HepG2 (cell line): ENCODE data around the gene NCOR2. TPM values are rescaled to one million over a fixed set of nuclear protein-coding genes. Genes with fewer than 3 reads are reported as not detected.

Experiments used
- ATAC-seq: fragments of 200-7000 bp; cut with Tn5 transposase; 3 replicates; pipeline ENCODE4 v1.9.1; 2020; ENCODE audit warnings: mild to moderate bottlenecking, moderate library complexity
- BruUV-seq: library from RNA; stranded (reverse); fragments of 400-500 nt; replicated peaks from 2 replicates; lab custom pipeline; 2021; lab: Mats Ljungman, UMichigan
- CTCF ChIA-PET: fragments of 300-600 bp; formaldehyde crosslinking; extraction: SDS; loops from one replicate; lab custom pipeline; 2021; ENCODE audit warnings: low total read pairs, inconsistent platforms, low intra/inter-chr PET ratio; lab: Yijun Ruan, JAX
- POLR2A ChIA-PET: fragments of 350-600 bp; sonication (Branson Sonifier 250); formaldehyde crosslinking; loops from one replicate; lab custom pipeline; 2020; ENCODE audit warnings: antibody characterized with exemption, inconsistent platforms; lab: Yijun Ruan, JAX
- DNase-seq: peaks from one replicate; pipeline ENCODE4 v3.0.0-alpha.2; 2015; ENCODE audit warnings: low spot score
- FAIRE-seq: peaks from 3 replicates; lab custom pipeline; 2011; peaks lifted over from hg19 to GRCh38; lab: Jason Lieb, UNC
- H2AFZ ChIP-seq: one replicate; pipeline ENCODE4 v1.6.1; 2011; ENCODE audit warnings: low read length, inconsistent platforms
- H3K27ac ChIP-seq: fragments of 300-600 bp; 3 replicates; pipeline ENCODE4 v1.8.0; 2011; ENCODE audit warnings: mixed run types, mild to moderate bottlenecking, mixed read lengths, low read length, inconsistent platforms; ENCODE audit not compliant: insufficient read depth; ENCODE audit errors: extremely low read length
- H3K27me3 ChIP-seq, 2 experiments: fragments of 200-600 bp in 1 of 2; 2 replicates in 1 of 2; 3 replicates in 1 of 2; pipeline versions ENCODE4 v1.6.0 to v1.8.0; 2011; ENCODE audit warnings: low read length in 2 of 2, mild to moderate bottlenecking in 2 of 2, moderate library complexity in 2 of 2, inconsistent platforms in 1 of 2; ENCODE audit not compliant: insufficient read depth in 2 of 2, control insufficient read depth in 1 of 2
- H3K36me3 ChIP-seq, 2 experiments: fragments of 200-600 bp in 1 of 2; replicated peaks in 1 of 2; 2 replicates in 1 of 2; 3 replicates in 1 of 2; pipeline versions ENCODE4 v1.5.1 to v1.8.0; 2011; ENCODE audit warnings: low read length in 2 of 2, inconsistent platforms in 1 of 2; ENCODE audit not compliant: insufficient read depth in 2 of 2, control insufficient read depth in 1 of 2
- H3K4me1 ChIP-seq: 2 replicates; pipeline ENCODE4 v1.5.1; 2012; ENCODE audit warnings: low read length, inconsistent platforms; ENCODE audit not compliant: insufficient read depth
- H3K4me2 ChIP-seq: 2 replicates; pipeline ENCODE4 v1.6.0; 2011; ENCODE audit warnings: low read depth, low read length, inconsistent platforms
- H3K4me3 ChIP-seq, 3 experiments: fragments of 200-600 bp in 1 of 3; sonication (generic), shearing (Covaris generic) in 1 of 3; replicated peaks in 1 of 3; 2 replicates each; pipeline ENCODE4 v1.5.1; 2011 to 2016; ENCODE audit warnings: low read length in 3 of 3, inconsistent platforms in 2 of 3, low read depth in 2 of 3, mild to moderate bottlenecking in 2 of 3, control low read depth in 1 of 3, mixed read lengths in 1 of 3; ENCODE audit not compliant: insufficient read depth in 1 of 3
- H3K79me2 ChIP-seq: one replicate; pipeline ENCODE4 v1.6.1; 2011; ENCODE audit warnings: low read length, inconsistent platforms; ENCODE audit not compliant: insufficient read depth
- H3K9ac ChIP-seq: 2 replicates; pipeline ENCODE4 v1.6.0; 2011; ENCODE audit warnings: mild to moderate bottlenecking, low read depth, low read length, inconsistent platforms; ENCODE audit not compliant: insufficient read depth
- H3K9me3 ChIP-seq: 2 replicates; pipeline ENCODE4 v1.5.1; 2012; ENCODE audit warnings: mild to moderate bottlenecking, low read length
- H4K20me1 ChIP-seq: 2 replicates; pipeline ENCODE4 v1.6.0; 2011; ENCODE audit warnings: inconsistent platforms, mild to moderate bottlenecking, low read length, moderate library complexity; ENCODE audit not compliant: insufficient read depth
- AHDC1 ChIP-seq: sonication (generic); formaldehyde crosslinking; IDR thresholded peaks from 2 replicates; pipeline ENCODE4 v1.5.1; 2020; ENCODE audit warnings: mild to moderate bottlenecking, missing genetic modification reagents, borderline replicate concordance
- ARNT2 ChIP-seq: sonication (generic); formaldehyde crosslinking; IDR thresholded peaks from 2 replicates; pipeline ENCODE4 v1.8.0; 2022; ENCODE audit warnings: mild to moderate bottlenecking, low read depth, missing genetic modification reagents, moderate library complexity
- BRF2 ChIP-seq: sonication (generic); formaldehyde crosslinking; IDR thresholded peaks from 2 replicates; pipeline ENCODE4 v1.8.1; 2022; ENCODE audit warnings: mild to moderate bottlenecking, missing genetic modification reagents
- ERF ChIP-seq: IDR thresholded peaks from 2 replicates; pipeline ENCODE4 v1.6.1; 2018; ENCODE audit warnings: missing biosample characterization, missing genetic modification reagents
- FOXC1 ChIP-seq: sonication (generic); formaldehyde crosslinking; IDR thresholded peaks from 2 replicates; pipeline ENCODE4 v1.8.0; 2022; ENCODE audit warnings: mild to moderate bottlenecking, missing genetic modification reagents, borderline replicate concordance
- KDM3A ChIP-seq: IDR thresholded peaks from 2 replicates; pipeline ENCODE4 v1.6.1; 2018; ENCODE audit warnings: low read depth, missing compliant biosample characterization
- MAF1 ChIP-seq: sonication (generic); formaldehyde crosslinking; IDR thresholded peaks from 2 replicates; pipeline ENCODE4 v1.5.0; 2020; ENCODE audit warnings: missing genetic modification reagents, borderline replicate concordance
- NFRKB ChIP-seq: fragments of 450-650 bp; IDR thresholded peaks from 2 replicates; pipeline ENCODE4 v1.6.1; 2017
- PRDM10 ChIP-seq: sonication (generic); formaldehyde crosslinking; IDR thresholded peaks from 2 replicates; pipeline ENCODE4 v1.4.0; 2020; ENCODE audit warnings: low read depth, missing genetic modification reagents
- RBAK ChIP-seq: sonication (generic); formaldehyde crosslinking; IDR thresholded peaks from 2 replicates; pipeline ENCODE4 v1.5.1; 2020; ENCODE audit warnings: mild to moderate bottlenecking, missing genetic modification reagents
- TOE1 ChIP-seq: sonication (generic); formaldehyde crosslinking; IDR thresholded peaks from 2 replicates; pipeline ENCODE4 v1.4.0; 2020; ENCODE audit warnings: mild to moderate bottlenecking, missing genetic modification reagents
- XBP1 ChIP-seq: sonication (generic); formaldehyde crosslinking; IDR thresholded peaks from 2 replicates; pipeline ENCODE4 v1.5.0; 2020; ENCODE audit warnings: missing genetic modification reagents
- XRCC5 ChIP-seq: fragments of 200-400 bp; formaldehyde crosslinking; optimal IDR thresholded peaks from 2 replicates; pipeline ENCODE3; 2017; ENCODE audit warnings: mild to moderate bottlenecking, low read length
- ZFP36 ChIP-seq: fragments of 150-350 bp; IDR thresholded peaks from 2 replicates; pipeline ENCODE4 v1.6.1; 2018; ENCODE audit warnings: borderline replicate concordance, low read length, low read depth; ENCODE audit not compliant: partially characterized antibody
- WGBS: methylation state at CpG from one replicate; pipeline ENCODE4 v1.1.6; 2017; ENCODE audit warnings: low lambda C conversion rate; 5-methylcytosine and 5-hydroxymethylcytosine counted together
- in situ Hi-C: cut with HindIII; loops from 2 replicates; pipeline ENCODE4 v1.10.0; 2017; ENCODE audit warnings: low pct_unique_long_range_greater_than_20kb; ENCODE audit not compliant: extremely low pct_ligation_motif_present
- intact Hi-C: fragments of 100-400 bp; cut with micrococcal nuclease; formaldehyde crosslinking; loops from one replicate; pipeline ENCODE4 v1.10.0; 2022; ENCODE audit not compliant: unreplicated experiment
- polyA plus RNA-seq, 8 experiments: library from polyadenylated mRNA; depleted of rRNA in 3 of 8; stranded (reverse) in 7 of 8; unstranded in 1 of 8; fragments of >200 nt; fragmentation: Illumina TruSeq in 4 of 8; extraction: Trizol in 4 of 8; gene quantifications; 2 replicates each; pipeline versions ENCODE4 v1.2.1 to v1.2.3, GENCODE V29; 2011 to 2016; ENCODE audit warnings: low read depth in 4 of 8, missing spikeins in 1 of 8, mixed read lengths in 1 of 8; ENCODE audit not compliant: insufficient read depth in 1 of 8
- total RNA-seq, 5 experiments: library from RNA; depleted of rRNA; stranded (reverse); fragments of >200 nt; fragmentation: Illumina TruSeq; extraction: Trizol; gene quantifications; 2 replicates each; pipeline ENCODE4 v1.2.3, GENCODE V29; 2016; ENCODE audit warnings: low read depth in 1 of 5

The NCOR2 gene
- total and polyA plus RNA-seq, 2 of the 13 experiments (the other 11 are each of a cell fraction or from before 2014, with no cell fraction given): 4.5 to 5.7 TPM

GRCh38 chr12:124533456-124533855, 34.0 kb downstream of the NCOR2 start:
- H3K9me3 ChIP-seq: no peaks in the 10 kb centered on the region
- FAIRE-seq (no peak), DNase-seq (no peak), ATAC-seq (no peak)
- H3K36me3 ChIP-seq: no peaks in the 10 kb centered on the region
- H3K4me1 ChIP-seq: peaks cover 9% of the 10 kb centered on the region
- no peak overlapping the region for H3K27ac ChIP-seq
- peaks cover 16% of the 10 kb centered on the region for H3K79me2 ChIP-seq
- no peak overlapping the region for H3K4me3 ChIP-seq
- ChIA-PET CTCF (no interaction called here), POLR2A (interaction anchor here (0.5 kb wide), 1 partner anchor 14 kb away, joined by 3 read pairs; no protein-coding TSS in a partner anchor)
- H3K9ac ChIP-seq: no peak overlapping the region
- 91% methylated on average over 13 of the region's 13 CpGs for WGBS
- in situ Hi-C loops (no loop called here), intact Hi-C loops (no loop called here)
- H4K20me1 ChIP-seq: peaks cover 11% of the 10 kb centered on the region; the same call in 1 of the 2 replicates
- H3K27me3 ChIP-seq: no peaks in the 10 kb centered on the region
- BruUV-seq: no TSS peak
- no peak overlapping the region for H2AFZ ChIP-seq
- H3K4me2 ChIP-seq: no peak overlapping the region
- no peak for TF ChIP-seq RBAK (CRISPR knock-in tag)
- TF ChIP-seq FOXC1 (CRISPR knock-in tag): no peak
- no peak for TF ChIP-seq ERF (CRISPR knock-in tag)
- no peak for TF ChIP-seq KDM3A (CRISPR knock-in tag)
- no peak for TF ChIP-seq ZFP36
- TF ChIP-seq XBP1 (CRISPR knock-in tag): no peak
- no peak for TF ChIP-seq BRF2 (CRISPR knock-in tag)
- TF ChIP-seq TOE1 (CRISPR knock-in tag): no peak
- no peak for TF ChIP-seq AHDC1 (CRISPR knock-in tag)
- TF ChIP-seq NFRKB: no peak
- TF ChIP-seq XRCC5: no peak
- TF ChIP-seq ARNT2 (CRISPR knock-in tag): no peak
- no peak for TF ChIP-seq PRDM10 (CRISPR knock-in tag)
- no peak for TF ChIP-seq MAF1 (CRISPR knock-in tag)
